K562 (cell line): ENCODE results near the gene ZNF641. TPM values are rescaled to one million over a fixed set of nuclear protein-coding genes. Genes with fewer than 3 reads are reported as not detected.
A peak's percentile ranks its signal among the peaks of the same experiment; 100 is the strongest.

Experiments used
- BRD9 ChIP-seq: fragments of 450-650 bp; IDR thresholded peaks from 2 replicates; pipeline ENCODE4 v1.6.1; 2018; ENCODE audit warnings: low read depth; ENCODE audit not compliant: partially characterized antibody
- CXXC5 ChIP-seq: fragments of 250-450 bp; sonication (Bioruptor Pico); IDR thresholded peaks from 2 replicates; pipeline ENCODE4 v1.8.0; 2022; ENCODE audit warnings: inconsistent platforms, mild to moderate bottlenecking, moderate library complexity
- ELF1 ChIP-seq: fragments of 200-800 bp; sonication (Bioruptor generic); IDR thresholded peaks from 2 replicates; pipeline ENCODE4 v1.6.1; 2016; ENCODE audit warnings: missing genetic modification characterization, missing compliant biosample characterization
- FOXJ2 ChIP-seq: fragments of 200-800 bp; sonication (Bioruptor generic); IDR thresholded peaks from 2 replicates; pipeline ENCODE4 v1.6.1; 2016; ENCODE audit warnings: missing genetic modification characterization, missing compliant biosample characterization
- GABPB2 ChIP-seq: fragments of 250-450 bp; sonication (Bioruptor Pico); conservative IDR thresholded peaks from 2 replicates; pipeline ENCODE4 v1.5.1; 2021; ENCODE audit warnings: mild to moderate bottlenecking
- HNRNPUL1 ChIP-seq: fragments of 200-400 bp; formaldehyde crosslinking; IDR thresholded peaks from 2 replicates; pipeline ENCODE4 v1.6.1; 2017; ENCODE audit warnings: low read length
- ILK ChIP-seq: fragments of 450-650 bp; IDR thresholded peaks from 2 replicates; pipeline ENCODE4 v1.6.1; 2016; ENCODE audit warnings: missing genetic modification characterization, low read depth, mild to moderate bottlenecking, missing compliant biosample characterization, moderate library complexity, borderline replicate concordance
- MAFG ChIP-seq: fragments of 450-650 bp; conservative IDR thresholded peaks from 2 replicates; pipeline ENCODE4 v1.6.1; 2016; ENCODE audit warnings: missing genetic modification characterization, missing compliant biosample characterization
- MYC ChIP-seq, 2 experiments: fragments of 250-450 bp in 1 of 2; sonication (Bioruptor Pico) in 1 of 2; IDR thresholded peaks; 2 replicates each; pipeline versions ENCODE4 v1.5.1 to v1.6.1; 2012 to 2021; ENCODE audit warnings: low read depth in 2 of 2, borderline replicate concordance in 1 of 2, improper control_type of control experiment in 1 of 2, low read length in 1 of 2, mild to moderate bottlenecking in 1 of 2, moderate library complexity in 1 of 2
- NUFIP1 ChIP-seq: fragments of 450-650 bp; IDR thresholded peaks from 2 replicates; pipeline ENCODE4 v1.6.1; 2018; ENCODE audit not compliant: partially characterized antibody
- OTX1 ChIP-seq: fragments of 450-650 bp; formaldehyde crosslinking; IDR thresholded peaks from 2 replicates; pipeline ENCODE4 v1.4.0; 2022; ENCODE audit warnings: mild to moderate bottlenecking
- RHOXF2B ChIP-seq: fragments of 250-450 bp; sonication (Bioruptor Pico); conservative IDR thresholded peaks from 2 replicates; pipeline ENCODE4 v1.5.1; 2021
- RNF2 ChIP-seq: sonication (generic); IDR thresholded peaks from 2 replicates; pipeline ENCODE4 v1.6.1; 2016
- SUPT5H ChIP-seq: fragments of 450-650 bp; IDR thresholded peaks from 2 replicates; pipeline ENCODE4 v1.6.1; 2016
- ZC3H8 ChIP-seq: fragments of 450-650 bp; IDR thresholded peaks from 2 replicates; pipeline ENCODE4 v1.6.1; 2017
- ZNF133 ChIP-seq: fragments of 250-450 bp; sonication (Bioruptor Pico); IDR thresholded peaks from 2 replicates; pipeline ENCODE4 v1.4.0; 2020; ENCODE audit warnings: mild to moderate bottlenecking
- ZNF134 ChIP-seq: fragments of 250-450 bp; sonication (Bioruptor Pico); conservative IDR thresholded peaks from 2 replicates; pipeline ENCODE4 v1.4.0; 2020
- ZNF445 ChIP-seq: fragments of 250-450 bp; sonication (Bioruptor Pico); IDR thresholded peaks from 2 replicates; pipeline ENCODE4 v1.4.0; 2020; ENCODE audit warnings: low read depth, mild to moderate bottlenecking, moderate library complexity
- ZSCAN32 ChIP-seq: fragments of 450-650 bp; formaldehyde crosslinking; IDR thresholded peaks from 2 replicates; pipeline ENCODE4 v1.4.0; 2020; ENCODE audit warnings: mild to moderate bottlenecking, moderate library complexity
- polyA plus RNA-seq, 8 experiments: library from polyadenylated mRNA; depleted of rRNA in 4 of 8; stranded (reverse) in 5 of 8; unstranded in 3 of 8; fragments of >200 nt; fragmentation: Nextera tagmentation in 2 of 8; fragmentation: Illumina TruSeq in 1 of 8; extraction: Ambion mirVana in 2 of 8; extraction: Trizol in 1 of 8; gene quantifications; 2 replicates each; pipeline versions ENCODE4 v1.2.1 to v1.2.3, GENCODE V29; 2011 to 2014; ENCODE audit warnings: inconsistent platforms in 1 of 8, missing spikeins in 1 of 8
- total RNA-seq, 7 experiments: library from RNA; depleted of rRNA in 6 of 7; stranded (reverse); fragments of >200 nt in 6 of 7; fragmentation: Illumina TruSeq in 2 of 7; extraction: Trizol in 2 of 7; gene quantifications; 2 replicates each; pipeline versions ENCODE4 v1.2.1 to v1.2.3, GENCODE V29; 2011 to 2021; ENCODE audit warnings: low replicate concordance in 1 of 7
- TF ChIP-seq, protein P1 (sequence below): fragments of 250-450 bp; sonication (Bioruptor Pico); IDR thresholded peaks from 2 replicates; pipeline ENCODE4 v1.8.0; 2022; ENCODE audit warnings: moderate library complexity, mild to moderate bottlenecking, inconsistent platforms
- TF ChIP-seq, protein P2 (sequence below): fragments of 450-650 bp; IDR thresholded peaks from 2 replicates; pipeline ENCODE4 v1.6.1; 2018; ENCODE audit warnings: mild to moderate bottlenecking, low read depth; ENCODE audit not compliant: partially characterized antibody
- TF ChIP-seq, protein P3 (sequence below): fragments of 450-650 bp; IDR thresholded peaks from 2 replicates; pipeline ENCODE4 v1.6.1; 2017; ENCODE audit warnings: antibody characterized with exemption, mild to moderate bottlenecking

Gene ZNF641
- total and polyA plus RNA-seq, 9 of the 15 experiments (the other 6 are each of a cell fraction or from before 2014, with no cell fraction given), result 2.5 to 15.6 (median 9.2) TPM

DNA sequence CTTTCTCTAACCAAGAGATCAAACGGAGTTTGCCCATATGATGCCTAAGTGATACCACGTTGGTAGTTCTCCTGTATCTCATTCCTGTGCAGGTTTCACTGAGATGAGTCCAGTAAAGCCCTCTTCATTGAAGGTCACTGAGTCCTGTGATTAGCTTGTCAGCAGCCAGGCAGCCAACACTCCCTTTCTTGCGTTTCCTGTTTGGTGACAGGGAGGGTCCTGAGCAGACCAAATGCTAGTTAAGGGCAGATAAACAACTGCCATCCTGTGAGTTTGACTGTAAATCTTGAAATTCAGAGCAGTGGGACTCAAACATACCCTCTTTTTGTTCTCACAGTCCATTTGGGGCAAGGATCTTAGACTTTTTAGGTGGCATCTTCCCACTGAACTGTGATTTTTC, 39.4 kb downstream of the ZNF641 start (continued):
- TF ChIP-seq ZNF133 (CRISPR knock-in tag) (no peak), RNF2 (peak; percentile 62; the same call in 1 of the 2 replicates), MYC (IDR thresholded peaks at IDR 0.05; ENCODE audit: low read depth, low read length) (no peak), MYC (CRISPR knock-in tag; IDR thresholded peaks at IDR 0.05; ENCODE audit: borderline replicate concordance, low read depth) (no peak), MAFG (no peak), ILK (tag) (no peak), OTX1 (CRISPR knock-in tag) (no peak), ELF1 (no peak), BRD9 (no peak), HNRNPUL1 (no peak), ZNF134 (CRISPR knock-in tag) (no peak), FOXJ2 (no peak), ZC3H8 (no peak), ZSCAN32 (CRISPR knock-in tag) (no peak), ZNF445 (no peak), NUFIP1 (no peak), GABPB2 (no peak), RHOXF2B (CRISPR knock-in tag) (no peak), SUPT5H (no peak), CXXC5 (CRISPR knock-in tag) (no peak)
- TF ChIP-seq, protein P1, sequence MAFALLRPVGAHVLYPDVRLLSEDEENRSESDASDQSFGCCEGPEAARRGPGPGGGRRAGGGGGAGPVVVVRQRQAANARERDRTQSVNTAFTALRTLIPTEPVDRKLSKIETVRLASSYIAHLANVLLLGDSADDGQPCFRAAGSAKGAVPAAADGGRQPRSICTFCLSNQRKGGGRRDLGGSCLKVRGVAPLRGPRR, result no peak
- TF ChIP-seq, protein P2, sequence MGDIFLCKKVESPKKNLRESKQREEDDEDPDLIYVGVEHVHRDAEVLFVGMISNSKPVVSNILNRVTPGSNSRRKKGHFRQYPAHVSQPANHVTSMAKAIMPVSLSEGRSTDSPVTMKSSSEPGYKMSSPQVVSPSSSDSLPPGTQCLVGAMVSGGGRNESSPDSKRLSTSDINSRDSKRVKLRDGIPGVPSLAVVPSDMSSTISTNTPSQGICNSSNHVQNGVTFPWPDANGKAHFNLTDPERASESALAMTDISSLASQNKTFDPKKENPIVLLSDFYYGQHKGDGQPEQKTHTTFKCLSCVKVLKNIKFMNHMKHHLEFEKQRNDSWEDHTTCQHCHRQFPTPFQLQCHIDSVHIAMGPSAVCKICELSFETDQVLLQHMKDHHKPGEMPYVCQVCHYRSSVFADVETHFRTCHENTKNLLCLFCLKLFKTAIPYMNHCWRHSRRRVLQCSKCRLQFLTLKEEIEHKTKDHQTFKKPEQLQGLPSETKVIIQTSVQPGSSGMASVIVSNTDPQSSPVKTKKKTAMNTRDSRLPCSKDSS, result no peak
- TF ChIP-seq, protein P3, sequence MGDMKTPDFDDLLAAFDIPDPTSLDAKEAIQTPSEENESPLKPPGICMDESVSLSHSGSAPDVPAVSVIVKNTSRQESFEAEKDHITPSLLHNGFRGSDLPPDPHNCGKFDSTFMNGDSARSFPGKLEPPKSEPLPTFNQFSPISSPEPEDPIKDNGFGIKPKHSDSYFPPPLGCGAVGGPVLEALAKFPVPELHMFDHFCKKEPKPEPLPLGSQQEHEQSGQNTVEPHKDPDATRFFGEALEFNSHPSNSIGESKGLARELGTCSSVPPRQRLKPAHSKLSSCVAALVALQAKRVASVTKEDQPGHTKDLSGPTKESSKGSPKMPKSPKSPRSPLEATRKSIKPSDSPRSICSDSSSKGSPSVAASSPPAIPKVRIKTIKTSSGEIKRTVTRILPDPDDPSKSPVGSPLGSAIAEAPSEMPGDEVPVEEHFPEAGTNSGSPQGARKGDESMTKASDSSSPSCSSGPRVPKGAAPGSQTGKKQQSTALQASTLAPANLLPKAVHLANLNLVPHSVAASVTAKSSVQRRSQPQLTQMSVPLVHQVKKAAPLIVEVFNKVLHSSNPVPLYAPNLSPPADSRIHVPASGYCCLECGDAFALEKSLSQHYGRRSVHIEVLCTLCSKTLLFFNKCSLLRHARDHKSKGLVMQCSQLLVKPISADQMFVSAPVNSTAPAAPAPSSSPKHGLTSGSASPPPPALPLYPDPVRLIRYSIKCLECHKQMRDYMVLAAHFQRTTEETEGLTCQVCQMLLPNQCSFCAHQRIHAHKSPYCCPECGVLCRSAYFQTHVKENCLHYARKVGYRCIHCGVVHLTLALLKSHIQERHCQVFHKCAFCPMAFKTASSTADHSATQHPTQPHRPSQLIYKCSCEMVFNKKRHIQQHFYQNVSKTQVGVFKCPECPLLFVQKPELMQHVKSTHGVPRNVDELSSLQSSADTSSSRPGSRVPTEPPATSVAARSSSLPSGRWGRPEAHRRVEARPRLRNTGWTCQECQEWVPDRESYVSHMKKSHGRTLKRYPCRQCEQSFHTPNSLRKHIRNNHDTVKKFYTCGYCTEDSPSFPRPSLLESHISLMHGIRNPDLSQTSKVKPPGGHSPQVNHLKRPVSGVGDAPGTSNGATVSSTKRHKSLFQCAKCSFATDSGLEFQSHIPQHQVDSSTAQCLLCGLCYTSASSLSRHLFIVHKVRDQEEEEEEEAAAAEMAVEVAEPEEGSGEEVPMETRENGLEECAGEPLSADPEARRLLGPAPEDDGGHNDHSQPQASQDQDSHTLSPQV, result peak; percentile 37; the same call in 1 of the 2 replicates
